ENCODE results near the gene HSPA1B. TPM values are rescaled to one million over a fixed set of nuclear protein-coding genes. Genes with fewer than 3 reads are reported as not detected.

The HSPA1B gene
- polyA plus RNA-seq, 1 experiment, result 31.9 TPM

GRCh38 chr6:31878222-31878621 is 50.7 kb downstream of the HSPA1B start:
- CTCF ChIA-PET, result no interaction called here
- no peaks in the 10 kb centered on the region for H3K27me3 ChIP-seq (ENCODE audit: control insufficient read depth, insufficient read depth, low read length)
- no peak for DNase-seq (ENCODE audit: low read depth, low spot score)
- no peak overlapping the region for H3K27ac ChIP-seq (ENCODE audit: low read depth, low read length)
- no peaks in the 10 kb centered on the region for H3K9me3 ChIP-seq (ENCODE audit: control insufficient read depth, insufficient read depth, low read length)
- POLR2A ChIA-PET, result no interaction called here
- TF ChIP-seq CTCF (IDR thresholded peaks at IDR 0.05; ENCODE audit: low read depth, low read length), result no peak
- H3K4me3 ChIP-seq (ENCODE audit: low read depth, low read length), result no peak overlapping the region

DNA sequence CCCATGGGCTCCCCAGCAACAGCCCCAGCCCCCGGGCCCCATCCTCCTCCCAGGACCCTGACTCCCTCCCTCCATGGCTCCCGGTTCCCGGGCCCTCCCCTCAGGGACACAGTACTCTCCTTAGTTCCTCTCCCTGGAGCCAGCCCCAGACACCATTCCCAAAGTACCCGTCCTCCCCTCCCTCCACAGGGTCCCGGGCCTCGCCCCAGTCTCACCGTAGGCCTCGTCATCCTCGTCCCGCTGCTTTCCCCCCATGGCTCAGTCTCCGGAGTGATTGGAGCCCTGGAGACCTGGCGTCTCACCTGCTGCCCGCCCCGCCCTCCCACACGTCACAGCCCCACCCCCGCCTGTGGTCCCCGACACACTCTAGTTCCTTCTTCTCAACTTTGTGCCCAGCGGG is 51.2 kb downstream of the HSPA1B start, which contains the start of gene SLC44A4:
Gene SLC44A4, minus strand, starts transcription at position 272 of the 400 bp plus-strand sequence. Its CDS starts 17 bp downstream, at position 255.
- Histone ChIP-seq H3K27ac (ENCODE audit: low read depth, low read length) (no peak within 1 kb of the TSS), H3K9me3 (ENCODE audit: control insufficient read depth, insufficient read depth, low read length) (no peaks in the 10 kb centered on the region), H3K27me3 (ENCODE audit: control insufficient read depth, insufficient read depth, low read length) (no peaks in the 10 kb centered on the region), H3K4me3 (ENCODE audit: low read depth, low read length) (no peak within 1 kb of the TSS)
- ChIA-PET CTCF (no interaction called here), POLR2A (no interaction called here)
- TF ChIP-seq CTCF (IDR thresholded peaks at IDR 0.05; ENCODE audit: low read depth, low read length), result no peak
- no peak for DNase-seq (ENCODE audit: low read depth, low spot score)

DNA sequence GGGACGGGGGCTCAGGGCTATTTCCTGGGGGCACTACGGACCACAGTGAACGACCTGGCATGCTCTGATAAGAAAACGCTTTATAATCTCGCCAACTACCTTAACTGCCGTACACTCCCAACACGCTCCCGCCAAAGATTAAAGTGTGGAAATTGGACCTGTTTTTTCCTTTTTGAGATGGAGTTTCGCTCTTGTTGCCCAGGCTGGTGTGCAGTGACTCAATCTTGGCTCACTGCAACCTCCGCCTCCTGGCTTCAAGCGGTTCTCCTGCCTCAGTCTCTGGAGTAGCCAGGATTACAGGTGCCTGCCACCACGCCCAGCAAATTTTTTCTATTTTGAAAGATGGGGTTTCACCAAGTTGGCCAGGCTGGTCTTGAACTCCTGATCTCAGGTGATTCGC is 51.6 kb downstream of the HSPA1B start:
- ChIA-PET POLR2A (no interaction called here), CTCF (no interaction called here)
- no peak for DNase-seq (ENCODE audit: low read depth, low spot score)
- Histone ChIP-seq H3K27ac (ENCODE audit: low read depth, low read length) (no peak overlapping the region), H3K27me3 (ENCODE audit: control insufficient read depth, insufficient read depth, low read length) (no peaks in the 10 kb centered on the region), H3K9me3 (ENCODE audit: control insufficient read depth, insufficient read depth, low read length) (no peaks in the 10 kb centered on the region), H3K4me3 (ENCODE audit: low read depth, low read length) (no peak overlapping the region)
- no peak for TF ChIP-seq CTCF (IDR thresholded peaks at IDR 0.05; ENCODE audit: low read depth, low read length)

Small RNA genes lying within 50 kb of the gene (small RNA-seq; reads per million reads assigned to genes)
- gene RF00019 (ENCODE audit: insufficient read length, low read depth) (not detected), gene SNORD48 (ENCODE audit: insufficient read length, low read depth) (3,598 reads per million, percentile 98 among the genes with 10 or more reads in this experiment), gene SNORD52 (ENCODE audit: insufficient read length, low read depth) (not detected)

Other genes with a start within 250 kb of the HSPA1B start
- not detected in 2 replicates for gene LTB, start 245.3 kb upstream of the HSPA1B start, polyA plus RNA-seq (2011; rRNA removed)
- gene LST1, start 241.5 kb upstream of the HSPA1B start, polyA plus RNA-seq (2011; rRNA removed), result not detected in 2 replicates
- not detected in 2 replicates for gene NCR3, start 234.7 kb upstream of the HSPA1B start, polyA plus RNA-seq (2011; rRNA removed)
- not detected in 2 replicates for gene AIF1, start 212.5 kb upstream of the HSPA1B start, polyA plus RNA-seq (2011; rRNA removed)
- gene PRRC2A, start 207.0 kb upstream of the HSPA1B start, polyA plus RNA-seq (2011; rRNA removed), result 24.8 and 30.7 TPM in 2 replicates
- gene BAG6, start 175.1 kb upstream of the HSPA1B start, polyA plus RNA-seq (2011; rRNA removed), result 58.2 and 68.7 TPM in 2 replicates
- gene APOM, start 171.8 kb upstream of the HSPA1B start, polyA plus RNA-seq (2011; rRNA removed), result 2.8 and 3.9 TPM in 2 replicates
- 10.2 and 11.6 TPM in 2 replicates for gene C6orf47, start 167.0 kb upstream of the HSPA1B start, polyA plus RNA-seq (2011; rRNA removed)
- gene GPANK1, start 162.7 kb upstream of the HSPA1B start, polyA plus RNA-seq (2011; rRNA removed), result 12.7 and 13.5 TPM in 2 replicates
- 80.1 and 96.0 TPM in 2 replicates for gene CSNK2B, start 161.7 kb upstream of the HSPA1B start, polyA plus RNA-seq (2011; rRNA removed)
- 5.5 and 7.0 TPM in 2 replicates for gene LY6G5B, start 157.8 kb upstream of the HSPA1B start, polyA plus RNA-seq (2011; rRNA removed)
- gene LY6G5C, start 146.7 kb upstream of the HSPA1B start, polyA plus RNA-seq (2011; rRNA removed), result 2.0 and 2.7 TPM in 2 replicates
- gene ABHD16A, start 124.4 kb upstream of the HSPA1B start, polyA plus RNA-seq (2011; rRNA removed), result 34.0 and 36.3 TPM in 2 replicates
- gene LY6G6F, start 120.9 kb upstream of the HSPA1B start, polyA plus RNA-seq (2011; rRNA removed), result not detected in 2 replicates
- not detected in 2 replicates for gene LY6G6D, start 112.4 kb upstream of the HSPA1B start, polyA plus RNA-seq (2011; rRNA removed)
- gene LY6G6C, start 106.0 kb upstream of the HSPA1B start, polyA plus RNA-seq (2011; rRNA removed), result not detected in 2 replicates
- gene MPIG6B, start 104.4 kb upstream of the HSPA1B start, polyA plus RNA-seq (2011; rRNA removed), result not detected in 2 replicates
- 44.4 and 59.1 TPM in 2 replicates for gene DDAH2, start 98.4 kb upstream of the HSPA1B start, polyA plus RNA-seq (2011; rRNA removed)
- gene CLIC1, start 91.2 kb upstream of the HSPA1B start, polyA plus RNA-seq (2011; rRNA removed), result 466 and 531 TPM in 2 replicates
- gene MSH5, start 87.7 kb upstream of the HSPA1B start, polyA plus RNA-seq (2011; rRNA removed), result 6.4 and 7.2 TPM in 2 replicates
- gene SAPCD1, start 65.1 kb upstream of the HSPA1B start, polyA plus RNA-seq (2011; rRNA removed), result 0.24 and 0.88 TPM in 2 replicates
- gene VWA7, start 50.4 kb upstream of the HSPA1B start, polyA plus RNA-seq (2011; rRNA removed), result 0.10 and 0.32 TPM in 2 replicates
- gene VARS1, start 32.0 kb upstream of the HSPA1B start, polyA plus RNA-seq (2011; rRNA removed), result 16.0 and 23.9 TPM in 2 replicates
- gene LSM2, start 20.8 kb upstream of the HSPA1B start, polyA plus RNA-seq (2011; rRNA removed), result 34.2 and 38.3 TPM in 2 replicates
- 1.1 and 1.2 TPM in 2 replicates for gene HSPA1L, start 12.5 kb upstream of the HSPA1B start, polyA plus RNA-seq (2011; rRNA removed)
- 46.6 and 50.4 TPM in 2 replicates for gene HSPA1A, start 12.2 kb upstream of the HSPA1B start, polyA plus RNA-seq (2011; rRNA removed)
- gene NEU1, start 35.1 kb downstream of the HSPA1B start, polyA plus RNA-seq (2011; rRNA removed), result 39.0 and 49.4 TPM in 2 replicates
- 0.04 and 0.12 TPM in 2 replicates for gene SLC44A4, start 51.3 kb downstream of the HSPA1B start, polyA plus RNA-seq (2011; rRNA removed)
- 23.8 and 28.5 TPM in 2 replicates for gene EHMT2, start 70.0 kb downstream of the HSPA1B start, polyA plus RNA-seq (2011; rRNA removed)
- 2.4 and 4.3 TPM in 2 replicates for gene ZBTB12, start 74.3 kb downstream of the HSPA1B start, polyA plus RNA-seq (2011; rRNA removed)
- gene C2, start 100.0 kb downstream of the HSPA1B start, polyA plus RNA-seq (2011; rRNA removed), result 1.5 and 1.9 TPM in 2 replicates
- 13.3 and 14.0 TPM in 2 replicates for gene CFB, start 118.4 kb downstream of the HSPA1B start, polyA plus RNA-seq (2011; rRNA removed)
- gene NELFE, start 131.2 kb downstream of the HSPA1B start, polyA plus RNA-seq (2011; rRNA removed), result 51.4 and 55.7 TPM in 2 replicates
- gene SKIC2, start 131.4 kb downstream of the HSPA1B start, polyA plus RNA-seq (2011; rRNA removed), result 26.0 and 30.4 TPM in 2 replicates
- gene DXO, start 144.4 kb downstream of the HSPA1B start, polyA plus RNA-seq (2011; rRNA removed), result 11.4 and 14.9 TPM in 2 replicates
- gene C4A, start 154.3 kb downstream of the HSPA1B start, polyA plus RNA-seq (2011; rRNA removed), result 7.5 and 7.6 TPM in 2 replicates
- gene C4B, start 187.1 kb downstream of the HSPA1B start, polyA plus RNA-seq (2011; rRNA removed), result 5.8 and 7.8 TPM in 2 replicates
- 0.05 and 0.06 TPM in 2 replicates for gene CYP21A2, start 210.7 kb downstream of the HSPA1B start, polyA plus RNA-seq (2011; rRNA removed)

Data from AG04450 (cell line).